K562 (cell line): ENCODE results near the gene PPP3CB. TPM values are rescaled to one million over a fixed set of nuclear protein-coding genes. Genes with fewer than 3 reads are reported as not detected.

Experiments used
- ASH1L ChIP-seq: fragments of 450-650 bp; IDR thresholded peaks from 2 replicates; pipeline ENCODE4 v1.6.1; 2018; ENCODE audit warnings: borderline replicate concordance, mild to moderate bottlenecking, low read depth; ENCODE audit not compliant: partially characterized antibody
- CHD1 ChIP-seq: fragments of 200-600 bp; sonication (generic); IDR thresholded peaks from one replicate; pipeline ENCODE4 v1.6.1; 2012; ENCODE audit warnings: mild to moderate bottlenecking, moderate library complexity, low read length, inconsistent platforms
- FOXM1 ChIP-seq, 2 experiments: fragments of 450-650 bp in 1 of 2; sonication (generic) in 1 of 2; formaldehyde crosslinking in 1 of 2; IDR thresholded peaks; 2 replicates each; pipeline versions ENCODE4 v1.6.1 to v1.9.0; 2017 to 2022; ENCODE audit warnings: low read depth in 2 of 2, mild to moderate bottlenecking in 2 of 2, missing genetic modification reagents in 1 of 2, moderate library complexity in 1 of 2
- FOXP1 ChIP-seq: sonication (generic); formaldehyde crosslinking; IDR thresholded peaks from 2 replicates; pipeline ENCODE4 v1.8.0; 2022; ENCODE audit warnings: mild to moderate bottlenecking, missing genetic modification reagents
- HDAC2 ChIP-seq: fragments of 450-650 bp; IDR thresholded peaks from 2 replicates; pipeline ENCODE4 v1.6.1; 2016; ENCODE audit warnings: mild to moderate bottlenecking
- HIVEP1 ChIP-seq: fragments of 250-450 bp; sonication (Bioruptor Pico); IDR thresholded peaks from 2 replicates; pipeline ENCODE4 v1.4.0; 2020; ENCODE audit warnings: mild to moderate bottlenecking
- MAFG ChIP-seq: fragments of 450-650 bp; conservative IDR thresholded peaks from 2 replicates; pipeline ENCODE4 v1.6.1; 2016; ENCODE audit warnings: missing genetic modification characterization, missing compliant biosample characterization
- MECOM ChIP-seq: fragments of 250-450 bp; sonication (Bioruptor Pico); IDR thresholded peaks from 2 replicates; pipeline ENCODE4 v1.8.0; 2022; ENCODE audit warnings: inconsistent platforms
- MIER1 ChIP-seq: fragments of 450-650 bp; IDR thresholded peaks from 2 replicates; pipeline ENCODE4 v1.6.1; 2016; ENCODE audit warnings: antibody characterized with exemption, mild to moderate bottlenecking, low read depth
- NBN ChIP-seq: fragments of 450-650 bp; IDR thresholded peaks from 2 replicates; pipeline ENCODE4 v1.6.1; 2016; ENCODE audit warnings: low read depth, mild to moderate bottlenecking
- NCOA1 ChIP-seq: fragments of 450-650 bp; IDR thresholded peaks from 2 replicates; pipeline ENCODE4 v1.6.1; 2016; ENCODE audit warnings: low read depth
- NEUROD1 ChIP-seq: fragments of 150-350 bp; IDR thresholded peaks from 2 replicates; pipeline ENCODE4 v1.6.1; 2014; ENCODE audit warnings: borderline replicate concordance, low read length, low read depth; ENCODE audit not compliant: partially characterized antibody
- NFE2 ChIP-seq: IDR thresholded peaks from 2 replicates; pipeline ENCODE4 v1.6.1; 2014; ENCODE audit warnings: antibody characterized with exemption, low read depth
- NFYB ChIP-seq: IDR thresholded peaks from 2 replicates; pipeline ENCODE4 v1.6.1; 2011; ENCODE audit warnings: mild to moderate bottlenecking, moderate library complexity; ENCODE audit not compliant: insufficient read length; ENCODE audit errors: extremely low read depth
- POLR2AphosphoS5 ChIP-seq: IDR thresholded peaks from 2 replicates; pipeline ENCODE4 v1.6.1; 2011; ENCODE audit warnings: mild to moderate bottlenecking, low read depth, low read length, moderate library complexity; ENCODE audit not compliant: control insufficient read depth, insufficient read depth
- RFX5 ChIP-seq: IDR thresholded peaks from 2 replicates; pipeline ENCODE4 v1.6.1; 2011; ENCODE audit warnings: low read depth, mild to moderate bottlenecking, improper control_type of control experiment, low read length
- SMARCA4 ChIP-seq: fragments of 450-650 bp; IDR thresholded peaks from 2 replicates; pipeline ENCODE4 v1.6.1; 2016
- SMARCA5 ChIP-seq: fragments of 450-650 bp; IDR thresholded peaks from 2 replicates; pipeline ENCODE4 v1.6.1; 2016
- TARDBP ChIP-seq: fragments of 450-650 bp; IDR thresholded peaks from 2 replicates; pipeline ENCODE4 v1.6.1; 2016
- TBP ChIP-seq: optimal IDR thresholded peaks from 2 replicates; pipeline ENCODE3; 2011; ENCODE audit warnings: low read depth, low read length, improper control_type of control experiment
- ZEB2 ChIP-seq: fragments of 450-650 bp; IDR thresholded peaks from 2 replicates; pipeline ENCODE4 v1.6.1; 2016
- ZFX ChIP-seq: sonication (generic); formaldehyde crosslinking; IDR thresholded peaks from 2 replicates; pipeline ENCODE4 v1.8.0; 2022; ENCODE audit warnings: mild to moderate bottlenecking, missing genetic modification reagents, moderate library complexity
- ZNF134 ChIP-seq: fragments of 250-450 bp; sonication (Bioruptor Pico); conservative IDR thresholded peaks from 2 replicates; pipeline ENCODE4 v1.4.0; 2020
- ZNF57 ChIP-seq: fragments of 450-650 bp; formaldehyde crosslinking; IDR thresholded peaks from 2 replicates; pipeline ENCODE4 v1.4.0; 2020; ENCODE audit warnings: mild to moderate bottlenecking, moderate library complexity
- polyA plus RNA-seq, 8 experiments: library from polyadenylated mRNA; depleted of rRNA in 4 of 8; stranded (reverse) in 5 of 8; unstranded in 3 of 8; fragments of >200 nt; fragmentation: Nextera tagmentation in 2 of 8; fragmentation: Illumina TruSeq in 1 of 8; extraction: Ambion mirVana in 2 of 8; extraction: Trizol in 1 of 8; gene quantifications; 2 replicates each; pipeline versions ENCODE4 v1.2.1 to v1.2.3, GENCODE V29; 2011 to 2014; ENCODE audit warnings: inconsistent platforms in 1 of 8, missing spikeins in 1 of 8
- total RNA-seq, 7 experiments: library from RNA; depleted of rRNA in 6 of 7; stranded (reverse); fragments of >200 nt in 6 of 7; fragmentation: Illumina TruSeq in 2 of 7; extraction: Trizol in 2 of 7; gene quantifications; 2 replicates each; pipeline versions ENCODE4 v1.2.1 to v1.2.3, GENCODE V29; 2011 to 2021; ENCODE audit warnings: low replicate concordance in 1 of 7
- TF ChIP-seq, protein P1 (sequence below): sonication (generic); formaldehyde crosslinking; IDR thresholded peaks from 2 replicates; pipeline ENCODE4 v1.8.0; 2022; ENCODE audit warnings: missing genetic modification reagents, mild to moderate bottlenecking, moderate library complexity, borderline replicate concordance
- TF ChIP-seq, protein P2 (sequence below): fragments of 250-450 bp; sonication (Bioruptor Pico); IDR thresholded peaks from 2 replicates; pipeline ENCODE4 v1.5.0; 2022; ENCODE audit warnings: mild to moderate bottlenecking
- TF ChIP-seq, protein P3 (sequence below): fragments of 200-800 bp; sonication (Bioruptor generic); IDR thresholded peaks from 2 replicates; pipeline ENCODE4 v1.6.1; 2017; ENCODE audit warnings: missing genetic modification characterization, missing compliant biosample characterization

The PPP3CB gene
- total and polyA plus RNA-seq, 9 of the 15 experiments (the other 6 are each of a cell fraction or from before 2014, with no cell fraction given) = 9.6 to 27.6 (median 17.8) TPM

DNA sequence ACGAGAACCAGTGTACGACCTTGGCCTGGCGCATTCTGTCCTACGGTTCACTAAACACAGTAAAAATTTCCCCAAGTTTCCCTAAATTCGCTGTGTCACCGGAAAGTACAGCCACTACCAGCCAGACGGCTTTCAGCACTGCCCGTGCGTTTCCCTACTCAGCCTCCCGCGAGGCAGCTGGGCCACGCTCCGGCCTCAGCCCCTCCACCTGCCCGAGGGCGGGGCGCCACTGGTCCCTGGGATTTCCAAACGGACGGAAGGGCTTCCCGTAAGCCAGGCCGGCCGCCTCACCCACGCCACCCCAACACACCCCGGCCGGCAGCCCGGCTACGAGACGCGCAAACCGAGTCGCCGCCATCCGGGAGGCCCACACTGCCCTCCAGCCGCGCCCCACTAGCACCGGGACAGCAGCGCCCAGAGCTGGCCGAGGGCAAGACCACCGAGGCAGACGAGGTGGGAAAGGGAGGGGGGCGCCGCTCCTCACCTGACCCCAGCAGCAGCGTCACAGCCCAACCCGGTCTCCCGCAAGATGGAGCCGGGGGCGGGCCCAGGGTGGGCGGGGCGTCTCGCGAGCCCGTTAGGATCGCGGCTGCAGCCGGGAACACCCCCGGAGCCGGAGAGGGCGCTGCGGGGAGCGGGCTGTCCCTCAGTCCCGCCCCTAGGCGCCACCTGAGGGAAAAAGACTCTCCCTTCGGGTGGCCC is 82.1 kb downstream of the PPP3CB start, which contains the start of gene ANXA7 (continued):
- TF ChIP-seq RFX5 = no peak
- TF ChIP-seq NFYB = no peak
- TF ChIP-seq, protein P1, sequence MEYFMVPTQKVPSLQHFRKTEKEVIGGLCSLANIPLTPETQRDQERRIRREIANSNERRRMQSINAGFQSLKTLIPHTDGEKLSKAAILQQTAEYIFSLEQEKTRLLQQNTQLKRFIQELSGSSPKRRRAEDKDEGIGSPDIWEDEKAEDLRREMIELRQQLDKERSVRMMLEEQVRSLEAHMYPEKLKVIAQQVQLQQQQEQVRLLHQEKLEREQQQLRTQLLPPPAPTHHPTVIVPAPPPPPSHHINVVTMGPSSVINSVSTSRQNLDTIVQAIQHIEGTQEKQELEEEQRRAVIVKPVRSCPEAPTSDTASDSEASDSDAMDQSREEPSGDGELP (CRISPR knock-in tag) = peak; percentile 77; the same call in 1 of the 2 replicates
- TF ChIP-seq NCOA1 = peak; percentile 36; the same call in 1 of the 2 replicates
- peak; percentile 92 for TF ChIP-seq MAFG (tag)
- peak; percentile 49 for TF ChIP-seq NEUROD1
- peak; percentile 96 for TF ChIP-seq FOXP1
- peak; percentile 64; the same call in 1 of the 2 replicates for TF ChIP-seq ZEB2
- no peak for TF ChIP-seq ZNF57 (CRISPR knock-in tag)
- TF ChIP-seq NBN = peak; percentile 74; the same call in 1 of the 2 replicates
- peak; percentile 45 for TF ChIP-seq CHD1
- TF ChIP-seq TARDBP = peak; percentile 87
- TF ChIP-seq POLR2AphosphoS5 = peak; percentile 76
- peak; percentile 96 for TF ChIP-seq ZFX
- TF ChIP-seq, protein P2, sequence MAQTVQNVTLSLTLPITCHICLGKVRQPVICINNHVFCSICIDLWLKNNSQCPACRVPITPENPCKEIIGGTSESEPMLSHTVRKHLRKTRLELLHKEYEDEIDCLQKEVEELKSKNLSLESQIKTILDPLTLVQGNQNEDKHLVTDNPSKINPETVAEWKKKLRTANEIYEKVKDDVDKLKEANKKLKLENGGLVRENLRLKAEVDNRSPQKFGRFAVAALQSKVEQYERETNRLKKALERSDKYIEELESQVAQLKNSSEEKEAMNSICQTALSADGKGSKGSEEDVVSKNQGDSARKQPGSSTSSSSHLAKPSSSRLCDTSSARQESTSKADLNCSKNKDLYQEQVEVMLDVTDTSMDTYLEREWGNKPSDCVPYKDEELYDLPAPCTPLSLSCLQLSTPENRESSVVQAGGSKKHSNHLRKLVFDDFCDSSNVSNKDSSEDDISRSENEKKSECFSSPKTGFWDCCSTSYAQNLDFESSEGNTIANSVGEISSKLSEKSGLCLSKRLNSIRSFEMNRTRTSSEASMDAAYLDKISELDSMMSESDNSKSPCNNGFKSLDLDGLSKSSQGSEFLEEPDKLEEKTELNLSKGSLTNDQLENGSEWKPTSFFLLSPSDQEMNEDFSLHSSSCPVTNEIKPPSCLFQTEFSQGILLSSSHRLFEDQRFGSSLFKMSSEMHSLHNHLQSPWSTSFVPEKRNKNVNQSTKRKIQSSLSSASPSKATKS = no peak
- no peak for TF ChIP-seq FOXM1 (IDR thresholded peaks at IDR 0.05; ENCODE audit: low read depth)
- peak; percentile 80 for TF ChIP-seq FOXM1 (CRISPR knock-in tag; IDR thresholded peaks at IDR 0.05; ENCODE audit: low read depth)
- peak; percentile 57 for TF ChIP-seq SMARCA4
- peak; percentile 90 for TF ChIP-seq NFE2
- peak; percentile 50 for TF ChIP-seq TBP
- peak; percentile 10; the same call in 1 of the 2 replicates for TF ChIP-seq MIER1
- TF ChIP-seq ASH1L = no peak
- peak; percentile 87; the same call in 1 of the 2 replicates for TF ChIP-seq HDAC2
- TF ChIP-seq MECOM (CRISPR knock-in tag) = no peak
- TF ChIP-seq, protein P3, sequence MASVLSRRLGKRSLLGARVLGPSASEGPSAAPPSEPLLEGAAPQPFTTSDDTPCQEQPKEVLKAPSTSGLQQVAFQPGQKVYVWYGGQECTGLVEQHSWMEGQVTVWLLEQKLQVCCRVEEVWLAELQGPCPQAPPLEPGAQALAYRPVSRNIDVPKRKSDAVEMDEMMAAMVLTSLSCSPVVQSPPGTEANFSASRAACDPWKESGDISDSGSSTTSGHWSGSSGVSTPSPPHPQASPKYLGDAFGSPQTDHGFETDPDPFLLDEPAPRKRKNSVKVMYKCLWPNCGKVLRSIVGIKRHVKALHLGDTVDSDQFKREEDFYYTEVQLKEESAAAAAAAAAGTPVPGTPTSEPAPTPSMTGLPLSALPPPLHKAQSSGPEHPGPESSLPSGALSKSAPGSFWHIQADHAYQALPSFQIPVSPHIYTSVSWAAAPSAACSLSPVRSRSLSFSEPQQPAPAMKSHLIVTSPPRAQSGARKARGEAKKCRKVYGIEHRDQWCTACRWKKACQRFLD = peak; percentile 54; the same call in 1 of the 2 replicates
- 0 out of 2 replicates have a peak, but pooled peaks have one; percentile 13 for TF ChIP-seq SMARCA5
- no peak for TF ChIP-seq ZNF134
- TF ChIP-seq HIVEP1 (CRISPR knock-in tag) = 0 out of 2 replicates have a peak, but pooled peaks have one; percentile 58
